MM.1S (cell line): ENCODE data around the gene A3GALT2.

Experiments used
- CTCF ChIP-seq: fragments of 300-600 bp; sonication (generic); IDR thresholded peaks from 2 replicates; pipeline ENCODE4 v1.5.1; 2016; ENCODE audit warnings: antibody characterized with exemption, low read length, mixed read lengths
- EZH2phosphoT487 ChIP-seq: fragments of 300-600 bp; sonication (generic); IDR thresholded peaks from 2 replicates; pipeline ENCODE4 v1.6.1; 2018; ENCODE audit warnings: antibody characterized with exemption, low read length

- TF ChIP-seq CTCF (no peak), EZH2phosphoT487 (no peak)
Measured at GRCh38 chr1:33337441-33337840, 16.5 kb upstream of the A3GALT2 start.
